HK-2 (cell line): ENCODE results near the gene RAPH1.
"Not testable (repeated sequence)": the region's sequence is repeated elsewhere in the genome, so short reads cannot be mapped to it uniquely, and the experiment has no call there.

Experiments used
- DNase-seq: peaks from one replicate; pipeline ENCODE4 v3.0.0-alpha.2; 2018; ENCODE audit not compliant: unreplicated experiment

Gene RAPH1

DNA sequence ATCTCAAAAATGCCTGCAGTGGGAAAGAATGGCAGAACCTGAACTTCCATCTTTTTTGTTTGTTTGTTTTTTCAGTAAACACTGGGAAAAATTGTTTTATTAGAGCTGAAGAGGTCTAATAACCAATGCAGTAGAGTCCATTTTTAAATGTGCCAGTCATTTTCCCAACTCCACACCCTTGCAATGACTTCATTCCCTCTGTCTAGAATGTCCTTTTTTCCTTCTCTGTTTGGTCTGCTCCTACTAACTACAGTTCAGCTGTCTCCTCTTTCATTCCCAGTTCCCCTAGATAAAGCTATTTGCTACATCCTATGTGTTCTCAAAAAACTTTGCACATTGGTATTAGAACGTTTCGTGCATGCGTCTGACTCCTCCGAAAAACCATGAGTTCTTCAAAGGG is 9.3 kb upstream of the RAPH1 start:
- no peak for DNase-seq

DNA sequence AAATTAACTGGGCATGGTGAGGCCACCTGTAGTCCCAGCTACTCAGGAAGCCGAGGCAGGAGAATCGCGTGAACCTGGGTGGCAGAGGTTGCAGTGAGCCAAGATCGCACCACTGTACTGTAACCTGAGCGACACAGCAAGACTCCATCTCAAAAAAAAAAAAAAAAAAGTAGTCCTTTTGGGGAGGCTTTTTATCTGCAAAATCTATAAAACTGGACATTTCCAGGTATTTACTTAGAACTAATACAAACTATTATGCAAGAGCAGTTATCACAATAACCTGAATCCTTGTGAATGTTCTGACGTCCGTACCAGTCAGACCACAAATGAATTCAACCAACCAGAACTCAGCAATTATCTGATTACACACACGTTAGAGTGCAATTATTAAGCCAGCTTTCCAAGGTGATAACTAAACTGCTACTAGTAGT is 8.8 kb upstream of the RAPH1 start:
- no peak for DNase-seq

DNA sequence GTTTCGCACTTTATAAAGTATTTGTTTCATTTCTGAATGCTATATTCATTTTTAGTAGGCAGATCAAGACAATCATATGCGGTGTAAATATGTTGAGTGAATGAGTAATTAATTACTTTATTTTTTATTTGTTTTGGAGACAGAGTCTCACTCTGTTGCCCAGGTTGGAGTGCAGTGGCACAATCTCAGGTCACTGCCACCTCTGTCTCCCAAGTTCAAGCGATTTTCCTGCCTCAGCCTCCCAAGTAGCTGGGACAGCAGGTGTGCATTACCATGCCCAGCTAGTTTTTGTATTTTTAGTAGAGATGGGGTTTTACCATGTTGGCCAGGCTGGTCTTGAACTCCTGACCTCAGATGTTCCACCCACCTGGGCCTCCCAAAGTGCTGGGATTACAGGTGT is 5.5 kb upstream of the RAPH1 start:
- DNase-seq, result not testable (repeated sequence)

DNA sequence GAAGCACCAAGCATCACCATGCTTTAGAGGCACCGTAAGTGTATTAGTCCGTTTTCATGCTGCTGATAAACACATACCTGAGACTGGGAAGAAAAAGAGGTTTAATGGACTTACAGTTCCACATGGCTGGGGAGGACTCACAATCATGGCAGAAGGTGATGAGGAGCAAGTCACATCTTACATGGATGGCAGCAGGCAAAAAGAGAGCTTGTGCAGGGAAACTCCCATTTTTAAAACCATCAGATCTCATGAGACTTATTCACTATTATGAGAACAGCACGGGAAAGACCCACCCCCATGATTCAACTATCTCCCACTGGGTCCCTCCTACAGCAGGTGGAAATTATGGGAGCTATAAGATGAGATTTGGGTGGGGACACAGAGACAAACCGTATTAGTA is 3.1 kb upstream of the RAPH1 start:
- not testable (repeated sequence) for DNase-seq

DNA sequence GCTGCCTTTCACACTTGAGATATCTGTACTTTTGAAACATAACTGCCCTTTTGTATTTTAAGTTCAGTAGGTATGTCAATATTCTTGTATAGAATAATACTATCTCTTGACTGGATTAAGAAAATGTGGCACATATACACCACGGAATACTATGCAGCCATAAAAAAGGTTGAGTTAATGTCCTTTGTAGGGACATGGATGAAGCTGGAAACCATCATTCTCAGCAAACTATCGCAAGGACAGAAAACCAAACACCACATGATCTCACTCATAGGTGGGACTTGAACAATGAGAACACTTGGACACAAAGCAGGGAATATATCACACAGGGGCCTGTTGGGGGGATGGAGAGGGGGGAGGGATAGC is 1.5 kb upstream of the RAPH1 start:
- DNase-seq, result not testable (repeated sequence)

DNA sequence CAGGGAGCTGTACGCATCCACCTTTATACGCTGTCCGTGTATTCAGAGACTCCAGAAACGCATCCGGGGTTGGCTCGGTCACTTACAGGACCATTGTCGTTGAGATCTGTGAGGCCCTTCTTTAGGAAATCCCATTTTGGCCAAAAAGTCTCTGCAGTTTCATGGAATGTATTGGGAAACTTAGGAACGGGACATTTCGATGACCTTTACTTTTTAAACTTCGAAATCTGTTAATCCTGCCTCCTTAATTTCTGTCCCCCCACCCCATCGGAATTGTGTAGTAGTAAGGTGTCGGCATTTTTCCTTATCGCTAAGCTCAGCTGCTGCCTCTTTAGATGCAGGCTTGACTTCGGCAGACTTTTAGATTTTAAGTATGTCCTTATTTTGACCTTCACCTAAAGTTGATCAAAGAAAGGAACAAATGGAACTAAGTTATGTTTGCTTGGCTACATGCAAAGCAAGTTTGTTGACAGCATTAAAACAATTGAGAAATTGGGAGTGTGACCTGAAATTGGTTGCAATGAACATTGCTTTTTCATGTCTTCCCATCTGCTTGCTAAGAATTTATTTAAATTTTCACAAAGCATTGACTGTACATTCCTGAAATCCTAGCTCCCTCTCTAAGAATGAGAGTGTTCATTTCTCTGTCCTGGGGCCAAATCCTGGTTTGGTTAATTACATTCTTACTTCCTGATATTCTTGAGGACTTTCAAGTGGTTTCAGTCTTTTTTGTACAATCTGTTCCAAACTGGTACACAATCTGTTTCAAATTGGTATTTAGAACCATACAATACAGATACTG is 884 bp upstream of the RAPH1 start:
- no peak for DNase-seq

DNA sequence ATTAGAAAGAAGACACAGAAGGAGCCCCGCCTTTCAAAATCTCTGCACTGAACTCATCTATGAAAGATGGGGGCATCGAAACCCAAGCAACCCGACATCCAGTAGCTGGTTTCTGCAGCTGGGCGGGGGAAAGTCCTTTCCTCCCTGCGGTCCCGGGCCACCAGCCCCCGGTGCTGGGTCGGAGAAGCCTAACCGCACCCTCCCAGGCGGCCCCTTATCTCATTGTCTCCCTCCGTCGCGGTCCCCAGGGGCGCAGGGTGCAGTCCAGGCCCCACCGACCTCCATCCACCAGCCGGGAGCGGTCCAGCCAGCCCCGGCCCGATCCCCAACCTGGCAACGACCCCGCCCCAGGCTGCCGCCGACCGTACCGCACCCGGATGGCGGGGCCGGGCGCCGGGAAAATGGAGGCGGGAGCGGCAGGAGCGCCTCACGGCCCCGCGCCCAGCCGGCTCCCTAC is 452 bp downstream of the RAPH1 start:
- DNase-seq, result no peak

DNA sequence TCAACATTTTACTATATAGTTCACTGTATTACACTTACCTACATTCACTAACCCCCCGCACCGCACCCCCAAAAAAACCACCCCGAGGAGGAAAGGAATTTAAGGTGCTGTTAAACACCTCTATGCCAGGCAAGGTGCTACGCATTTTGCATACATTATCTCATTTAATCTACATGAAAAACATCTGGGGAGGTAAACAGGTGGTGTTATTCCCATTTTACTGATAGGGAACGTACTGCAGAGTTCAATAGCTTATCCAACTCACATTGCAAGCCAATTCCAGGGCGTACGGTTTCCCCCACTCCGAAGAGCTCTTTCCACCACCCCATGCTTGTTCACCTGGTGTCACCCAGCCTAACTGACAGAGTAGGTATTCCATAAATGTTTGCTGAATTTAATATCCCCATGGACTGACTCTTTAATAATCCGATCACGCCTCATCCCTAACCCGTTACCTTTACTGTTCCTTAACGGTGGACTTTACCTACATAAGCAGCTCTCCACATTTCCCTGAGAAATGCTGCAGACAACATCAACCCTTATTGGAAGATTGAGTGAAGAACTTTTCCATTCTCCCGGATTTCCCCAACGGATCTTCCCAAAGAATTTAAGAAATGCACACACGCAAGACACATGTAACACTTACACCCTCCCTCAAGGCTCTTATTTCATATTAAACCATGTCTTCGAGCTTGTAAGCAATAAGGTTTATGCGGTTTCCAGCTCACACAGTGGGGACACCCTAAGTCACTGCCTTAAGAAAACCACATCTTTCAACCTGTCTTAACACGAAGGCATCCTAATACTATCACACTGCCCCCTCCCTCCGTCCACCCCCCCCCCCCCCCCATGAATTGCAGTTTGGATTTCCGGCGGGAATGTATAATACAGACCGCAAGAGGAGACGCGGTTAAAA is 1.2 kb downstream of the RAPH1 start:
- DNase-seq, result peak; percentile 5

DNA sequence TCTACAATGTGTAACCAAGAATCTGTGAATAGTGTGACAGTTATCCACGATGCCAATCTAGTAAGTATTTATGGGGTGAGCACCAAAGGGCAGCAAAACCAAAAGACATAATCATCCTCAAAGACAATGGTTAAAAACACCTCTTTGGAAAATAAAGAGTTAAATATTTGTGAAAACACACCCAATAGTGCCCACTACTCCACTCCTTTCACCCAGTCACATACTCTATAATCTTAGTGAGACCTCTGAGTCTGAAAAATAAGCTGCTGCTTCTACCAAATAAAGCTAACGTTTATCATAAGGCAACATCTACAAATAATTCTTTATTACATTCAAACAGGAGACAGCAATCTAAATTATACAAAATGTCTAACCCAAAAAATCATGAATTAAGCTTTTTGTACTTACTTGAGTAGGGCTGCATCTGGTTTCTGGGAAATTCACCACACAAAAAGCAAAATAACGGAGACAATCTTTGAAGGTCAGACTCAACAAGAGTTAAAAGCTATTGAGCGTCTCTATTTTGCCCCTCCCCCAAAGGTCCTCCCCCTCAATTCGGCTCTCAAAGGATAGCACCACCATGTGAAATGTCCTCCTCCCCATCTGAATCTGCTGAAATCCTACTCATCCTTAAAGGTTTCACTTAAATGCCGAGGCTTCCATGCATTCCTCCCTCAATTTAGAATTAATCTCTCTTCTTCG is 2.0 kb downstream of the RAPH1 start:
- no peak for DNase-seq

DNA sequence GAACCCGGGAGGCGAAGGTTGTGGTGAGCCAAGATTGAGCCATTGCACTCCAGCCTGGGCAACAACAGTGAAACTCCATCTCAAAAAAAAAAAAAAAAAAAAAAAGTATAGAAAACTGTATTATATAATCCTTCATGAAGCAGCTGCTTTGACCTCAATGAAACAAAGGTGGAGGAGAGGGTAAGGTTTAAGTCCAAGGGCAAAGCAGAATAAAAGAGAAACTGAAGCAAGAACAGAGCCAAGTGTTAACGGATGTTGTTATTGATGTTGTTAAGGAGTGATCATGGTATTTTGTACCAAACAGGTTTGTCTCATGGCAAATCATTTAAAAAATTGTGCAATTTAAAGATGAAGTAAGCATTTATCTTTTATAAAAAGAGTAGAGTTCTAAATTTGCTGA is 7.4 kb downstream of the RAPH1 start:
- DNase-seq, result no peak

DNA sequence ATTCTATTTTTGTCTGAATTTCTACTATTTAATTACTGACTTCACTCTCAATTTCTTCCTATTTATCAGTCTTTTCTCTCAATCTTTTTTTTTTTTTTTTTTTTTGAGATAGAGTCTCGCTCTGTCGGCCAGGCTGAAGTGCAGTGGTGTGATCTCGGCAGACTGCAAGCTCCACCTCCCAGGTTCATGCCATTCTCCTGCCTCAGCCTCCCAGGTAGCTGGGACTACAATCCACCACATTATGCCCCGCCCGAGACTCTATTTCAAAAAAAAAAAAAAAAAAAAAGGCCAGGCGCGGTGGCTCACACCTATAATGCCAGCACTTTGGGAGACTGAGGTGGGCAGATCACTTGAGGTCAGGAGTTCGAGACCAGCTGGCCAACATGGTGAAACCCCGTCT is 21.8 kb downstream of the RAPH1 start:
- DNase-seq, result not testable (repeated sequence)

DNA sequence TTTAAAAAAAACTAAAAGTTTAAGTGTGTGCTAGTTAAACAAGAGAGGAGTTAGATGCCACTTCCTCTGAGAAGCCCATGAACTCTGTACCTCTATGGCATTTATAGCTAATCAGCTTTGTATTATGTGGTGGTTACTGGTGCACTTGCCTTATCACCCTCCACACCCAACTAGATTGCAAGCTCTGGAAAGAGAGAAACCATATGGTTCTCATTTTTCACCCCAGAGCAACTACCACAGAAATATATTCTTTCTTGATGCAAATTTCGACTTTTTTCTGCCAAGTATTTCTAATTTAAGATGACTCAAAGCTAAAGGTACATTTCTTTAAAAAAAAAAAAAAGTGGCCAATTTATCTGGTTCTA is 24.2 kb downstream of the RAPH1 start:
- no peak for DNase-seq

DNA sequence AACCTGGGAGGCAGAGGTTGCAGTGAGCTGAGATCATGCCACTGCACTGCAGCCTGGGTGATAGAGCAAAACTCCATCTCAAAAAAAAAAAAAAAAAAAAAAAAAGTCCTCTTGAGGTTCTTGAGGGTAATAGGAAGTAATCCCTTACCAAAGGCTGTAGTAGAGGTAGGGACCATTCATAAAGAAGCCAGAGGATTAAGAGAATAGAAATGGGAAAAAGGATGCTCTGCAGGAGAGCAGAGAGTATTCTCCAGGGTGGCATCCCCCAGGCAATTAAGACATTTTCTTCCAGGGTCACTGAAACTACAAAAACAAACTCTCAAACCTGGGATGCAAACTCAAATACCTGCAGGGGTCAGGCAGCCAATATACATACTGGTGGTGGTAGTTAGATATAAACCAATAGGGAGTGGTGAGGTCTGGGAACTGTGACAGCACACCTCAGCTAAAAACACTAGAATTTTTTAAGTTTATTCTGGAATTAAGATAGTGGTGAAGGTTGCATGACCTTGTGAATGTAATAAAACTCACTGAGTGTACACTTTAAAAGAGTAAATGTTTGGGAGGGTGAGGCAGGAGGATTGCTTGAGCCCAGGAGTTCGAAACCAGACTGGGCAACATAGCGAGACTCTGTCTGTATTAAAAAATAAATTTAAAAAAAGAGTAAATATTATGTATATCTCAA is 24.7 kb downstream of the RAPH1 start:
- no peak for DNase-seq

DNA sequence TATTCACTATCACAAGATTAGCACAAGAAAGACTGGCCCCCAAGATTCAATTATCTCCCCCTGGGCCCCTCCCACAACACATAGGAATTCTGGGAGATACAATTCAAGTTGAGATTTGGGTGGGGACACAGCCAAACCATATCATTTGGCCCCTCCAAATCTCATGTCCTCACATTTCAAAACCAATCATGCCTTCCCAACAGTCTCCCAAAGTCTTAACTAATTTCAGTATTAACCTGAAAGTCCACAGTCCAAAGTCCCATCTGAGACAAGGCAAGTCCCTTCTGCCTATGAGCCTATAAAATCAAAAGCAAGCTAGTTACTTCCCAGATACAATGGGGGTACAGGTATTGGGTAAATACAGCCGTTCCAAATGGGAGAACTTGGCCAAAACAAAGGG is 31.6 kb downstream of the RAPH1 start:
- DNase-seq, result not testable (repeated sequence)

DNA sequence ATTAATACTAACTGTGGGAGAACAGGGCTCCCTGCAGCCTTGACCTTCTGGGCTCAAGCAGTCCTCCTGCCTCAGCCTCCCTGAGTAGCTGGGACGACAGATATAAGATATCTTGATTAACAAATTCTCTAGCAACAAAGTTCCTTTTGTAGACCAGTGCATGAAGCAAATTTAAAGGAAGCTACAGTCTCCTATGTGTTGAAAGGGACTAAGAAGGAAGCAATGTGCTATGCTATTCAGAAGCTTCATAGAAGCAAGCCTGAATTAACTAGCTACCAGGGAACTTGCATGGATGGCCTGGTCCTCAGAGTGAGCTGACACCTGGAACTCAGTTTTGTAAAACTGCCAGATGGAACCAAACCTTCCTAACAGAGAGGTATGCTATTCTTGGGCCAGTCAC is 33.2 kb downstream of the RAPH1 start:
- DNase-seq, result no peak

DNA sequence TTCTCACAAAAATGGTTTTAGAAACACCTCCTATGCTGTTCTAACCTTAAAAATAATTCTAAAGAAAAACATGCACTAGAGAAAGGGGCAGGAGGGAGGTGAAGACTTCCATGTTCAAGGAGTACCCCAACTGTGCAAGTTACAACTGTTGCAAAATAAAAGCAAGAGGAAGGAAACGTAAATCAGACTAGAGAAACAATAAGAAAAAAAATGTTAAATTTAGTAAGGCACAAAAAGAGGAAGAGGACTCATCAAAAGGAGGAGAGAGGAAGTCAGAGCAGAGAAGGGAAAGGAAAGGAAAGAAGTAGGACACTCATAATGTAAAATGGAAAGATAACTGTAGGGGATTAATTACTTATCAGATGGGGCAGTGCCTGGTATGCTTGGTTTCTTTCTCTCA is 34.1 kb downstream of the RAPH1 start:
- no peak for DNase-seq

DNA sequence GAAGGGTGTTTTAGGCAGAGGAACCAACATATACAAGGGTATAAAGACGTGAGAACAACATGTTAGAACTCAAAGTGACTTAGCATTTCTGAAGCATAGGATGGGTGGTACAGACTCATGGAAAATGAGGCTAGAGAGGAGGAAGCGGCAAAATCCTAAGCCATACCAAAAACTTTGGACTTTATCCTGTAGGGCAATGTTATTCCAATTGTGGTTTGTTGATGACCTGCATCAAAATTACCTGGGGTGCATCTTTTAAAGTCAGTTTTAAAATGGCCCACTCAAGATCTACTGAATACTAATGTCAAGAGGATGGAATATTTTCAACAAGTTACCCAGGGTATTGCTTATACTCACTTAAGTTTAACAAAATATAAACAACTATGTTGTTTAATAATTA is 34.8 kb downstream of the RAPH1 start:
- no peak for DNase-seq

DNA sequence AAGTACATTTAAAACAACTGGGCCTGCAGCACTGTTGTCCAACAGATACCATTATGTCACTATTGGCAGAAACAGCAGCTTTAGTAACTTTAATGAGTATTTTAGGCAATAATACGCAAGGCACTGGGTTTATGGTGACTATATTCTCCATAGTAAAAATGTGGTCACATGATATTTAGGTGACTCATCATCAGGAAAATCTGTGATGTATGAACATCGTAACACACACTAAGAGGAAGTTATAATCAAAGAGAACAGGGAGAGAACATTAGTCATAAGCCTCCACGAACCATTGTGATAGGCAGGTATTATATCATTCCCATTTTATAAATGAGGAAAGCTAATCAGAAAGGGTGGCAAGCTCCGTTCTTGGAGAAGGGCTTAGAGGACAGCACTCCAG is 36.9 kb downstream of the RAPH1 start:
- DNase-seq, result no peak

DNA sequence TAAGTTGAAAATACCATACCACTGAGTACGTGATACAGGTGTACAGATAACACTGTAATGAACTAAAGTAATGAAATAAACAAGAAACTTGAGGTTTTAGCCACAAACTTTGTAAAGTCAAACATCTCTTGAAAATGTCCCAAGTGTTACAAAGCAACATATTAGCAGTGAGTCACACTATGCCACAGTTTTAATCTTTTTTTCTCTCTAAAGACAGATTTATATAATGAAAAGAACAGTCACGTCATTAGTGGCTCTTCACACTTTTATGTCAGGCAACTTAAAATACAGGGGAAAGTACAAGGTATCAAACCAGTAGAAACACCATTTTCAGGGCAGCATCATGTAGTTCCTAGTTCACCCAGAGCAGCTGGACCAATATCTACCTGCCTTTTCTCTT is 42.1 kb downstream of the RAPH1 start:
- DNase-seq, result no peak

DNA sequence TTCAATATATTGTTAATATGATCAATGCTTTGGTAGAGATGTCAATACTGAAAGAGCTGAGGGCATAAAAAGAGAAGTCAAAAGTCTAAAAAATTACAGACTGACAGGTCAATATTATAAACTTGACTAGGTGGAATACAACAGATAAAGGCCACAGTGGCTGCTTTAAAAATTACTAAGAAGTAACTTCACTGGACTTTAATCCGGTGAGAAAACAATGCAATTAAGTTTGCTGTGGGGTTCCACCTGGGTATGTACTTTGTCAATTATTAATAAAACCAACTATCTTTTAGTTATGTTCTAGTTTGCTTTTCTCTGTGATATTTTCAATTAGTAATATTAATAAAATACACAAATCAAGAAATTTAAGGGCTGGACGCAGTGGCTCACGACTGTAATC is 44.7 kb downstream of the RAPH1 start:
- no peak for DNase-seq

DNA sequence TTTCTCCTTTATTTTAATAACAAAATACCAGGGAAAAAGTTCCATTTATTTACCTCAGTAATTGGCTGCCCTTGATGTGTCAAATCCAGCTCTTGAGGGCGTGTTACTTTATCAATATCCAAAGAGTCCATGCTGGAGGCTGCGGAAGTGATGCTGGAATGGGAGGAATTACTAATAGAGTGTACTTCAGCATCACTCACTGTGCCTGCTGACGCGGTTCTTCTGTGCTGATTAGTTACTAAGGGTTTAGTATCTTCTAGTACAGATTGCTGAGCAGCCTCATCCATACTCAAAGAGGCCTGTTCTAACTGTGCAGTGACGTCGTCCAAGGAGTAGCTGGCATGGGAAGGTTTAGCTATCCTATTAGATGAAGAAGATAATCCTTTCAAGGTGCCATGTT is 45.6 kb downstream of the RAPH1 start:
- no peak for DNase-seq
